ENCODE results near the gene TRAP1.

The TRAP1 gene

GRCh38 chr16:3675601-3676130 is 41.7 kb downstream of the TRAP1 start:
- TF ChIP-seq EGR1 (IDR thresholded peaks at IDR 0.05) (no peak), YY1 (IDR thresholded peaks at IDR 0.05; ENCODE audit: low read depth) (no peak), TAF1 (IDR thresholded peaks at IDR 0.05; ENCODE audit: low read depth) (no peak), CREB1 (IDR thresholded peaks at IDR 0.05; ENCODE audit: low read depth) (no peak)
- TF ChIP-seq, protein P1, sequence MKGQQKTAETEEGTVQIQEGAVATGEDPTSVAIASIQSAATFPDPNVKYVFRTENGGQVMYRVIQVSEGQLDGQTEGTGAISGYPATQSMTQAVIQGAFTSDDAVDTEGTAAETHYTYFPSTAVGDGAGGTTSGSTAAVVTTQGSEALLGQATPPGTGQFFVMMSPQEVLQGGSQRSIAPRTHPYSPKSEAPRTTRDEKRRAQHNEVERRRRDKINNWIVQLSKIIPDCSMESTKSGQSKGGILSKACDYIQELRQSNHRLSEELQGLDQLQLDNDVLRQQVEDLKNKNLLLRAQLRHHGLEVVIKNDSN (IDR thresholded peaks at IDR 0.05) = no peak
- TF ChIP-seq, protein P2, sequence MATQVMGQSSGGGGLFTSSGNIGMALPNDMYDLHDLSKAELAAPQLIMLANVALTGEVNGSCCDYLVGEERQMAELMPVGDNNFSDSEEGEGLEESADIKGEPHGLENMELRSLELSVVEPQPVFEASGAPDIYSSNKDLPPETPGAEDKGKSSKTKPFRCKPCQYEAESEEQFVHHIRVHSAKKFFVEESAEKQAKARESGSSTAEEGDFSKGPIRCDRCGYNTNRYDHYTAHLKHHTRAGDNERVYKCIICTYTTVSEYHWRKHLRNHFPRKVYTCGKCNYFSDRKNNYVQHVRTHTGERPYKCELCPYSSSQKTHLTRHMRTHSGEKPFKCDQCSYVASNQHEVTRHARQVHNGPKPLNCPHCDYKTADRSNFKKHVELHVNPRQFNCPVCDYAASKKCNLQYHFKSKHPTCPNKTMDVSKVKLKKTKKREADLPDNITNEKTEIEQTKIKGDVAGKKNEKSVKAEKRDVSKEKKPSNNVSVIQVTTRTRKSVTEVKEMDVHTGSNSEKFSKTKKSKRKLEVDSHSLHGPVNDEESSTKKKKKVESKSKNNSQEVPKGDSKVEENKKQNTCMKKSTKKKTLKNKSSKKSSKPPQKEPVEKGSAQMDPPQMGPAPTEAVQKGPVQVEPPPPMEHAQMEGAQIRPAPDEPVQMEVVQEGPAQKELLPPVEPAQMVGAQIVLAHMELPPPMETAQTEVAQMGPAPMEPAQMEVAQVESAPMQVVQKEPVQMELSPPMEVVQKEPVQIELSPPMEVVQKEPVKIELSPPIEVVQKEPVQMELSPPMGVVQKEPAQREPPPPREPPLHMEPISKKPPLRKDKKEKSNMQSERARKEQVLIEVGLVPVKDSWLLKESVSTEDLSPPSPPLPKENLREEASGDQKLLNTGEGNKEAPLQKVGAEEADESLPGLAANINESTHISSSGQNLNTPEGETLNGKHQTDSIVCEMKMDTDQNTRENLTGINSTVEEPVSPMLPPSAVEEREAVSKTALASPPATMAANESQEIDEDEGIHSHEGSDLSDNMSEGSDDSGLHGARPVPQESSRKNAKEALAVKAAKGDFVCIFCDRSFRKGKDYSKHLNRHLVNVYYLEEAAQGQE (IDR thresholded peaks at IDR 0.05; ENCODE audit: low read depth) = no peak

GRCh38 chr16:3674513-3675295 is 42.6 kb downstream of the TRAP1 start:
- TF ChIP-seq TAF1 (IDR thresholded peaks at IDR 0.05; ENCODE audit: low read depth) (no peak), YY1 (IDR thresholded peaks at IDR 0.05; ENCODE audit: low read depth) (no peak), CEBPB (IDR thresholded peaks at IDR 0.05) (no peak), EP300 (IDR thresholded peaks at IDR 0.05; ENCODE audit: borderline replicate concordance) (no peak), CREB1 (IDR thresholded peaks at IDR 0.05; ENCODE audit: low read depth) (no peak), ZBTB7A (IDR thresholded peaks at IDR 0.05; ENCODE audit: low read depth) (no peak)
- TF ChIP-seq, protein P1 (IDR thresholded peaks at IDR 0.05) = no peak

DNA sequence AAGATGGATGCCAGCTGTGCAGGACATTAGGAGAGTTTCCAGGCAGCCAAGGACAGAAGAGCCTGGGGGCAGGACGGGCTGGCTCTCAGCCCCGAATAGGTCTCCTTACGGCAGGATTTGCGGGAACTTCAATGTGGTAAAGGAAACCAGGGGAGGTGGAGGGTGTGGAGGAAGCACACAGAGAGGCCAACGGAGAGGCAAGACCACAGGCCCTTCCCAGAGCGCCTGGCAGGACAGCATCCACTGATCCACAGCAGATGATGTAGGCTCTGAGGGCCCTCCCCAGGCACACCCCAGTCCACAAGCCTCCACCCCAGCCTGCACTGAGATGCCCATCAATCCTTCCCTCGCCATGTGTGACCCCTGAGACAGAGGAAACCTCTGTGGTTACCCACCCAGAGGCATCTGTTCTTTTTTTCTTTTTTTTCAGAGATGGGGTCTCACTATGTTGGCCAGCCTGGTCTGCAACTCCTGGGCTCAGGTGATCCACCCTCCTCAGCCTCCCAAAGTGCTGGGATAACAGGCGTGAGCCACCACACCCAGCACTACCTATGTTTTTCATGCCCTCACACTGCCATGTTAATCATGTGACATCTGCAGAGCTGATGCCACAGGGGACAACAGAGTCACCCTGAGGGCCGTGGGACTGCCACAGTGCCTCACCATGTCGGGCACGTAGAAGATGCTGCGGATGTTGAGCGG is 43.5 kb downstream of the TRAP1 start:
- TF ChIP-seq EP300 (IDR thresholded peaks at IDR 0.05; ENCODE audit: borderline replicate concordance) = no peak
- TF ChIP-seq CEBPB (IDR thresholded peaks at IDR 0.05) = no peak
- TF ChIP-seq MAX (IDR thresholded peaks at IDR 0.05) = no peak
- TF ChIP-seq ZBTB7A (IDR thresholded peaks at IDR 0.05; ENCODE audit: low read depth) = no peak
- TF ChIP-seq FOXM1 (IDR thresholded peaks at IDR 0.05; ENCODE audit: borderline replicate concordance, low read depth) = no peak
- TF ChIP-seq CREB1 (IDR thresholded peaks at IDR 0.05; ENCODE audit: low read depth) = no peak
- no peak for TF ChIP-seq RAD21 (IDR thresholded peaks at IDR 0.05; ENCODE audit: low read depth)
- TF ChIP-seq, protein P2 (IDR thresholded peaks at IDR 0.05; ENCODE audit: low read depth) = no peak
- no peak for TF ChIP-seq TAF1 (IDR thresholded peaks at IDR 0.05; ENCODE audit: low read depth)
- TF ChIP-seq NFIC (IDR thresholded peaks at IDR 0.05) = no peak
- no peak for TF ChIP-seq TEAD4 (IDR thresholded peaks at IDR 0.05)
- TF ChIP-seq EGR1 (IDR thresholded peaks at IDR 0.05) = no peak
- TF ChIP-seq TCF12 (IDR thresholded peaks at IDR 0.05; ENCODE audit: low read depth) = no peak
- no peak for TF ChIP-seq YY1 (IDR thresholded peaks at IDR 0.05; ENCODE audit: low read depth)
- TF ChIP-seq, protein P1 (IDR thresholded peaks at IDR 0.05) = no peak

DNA sequence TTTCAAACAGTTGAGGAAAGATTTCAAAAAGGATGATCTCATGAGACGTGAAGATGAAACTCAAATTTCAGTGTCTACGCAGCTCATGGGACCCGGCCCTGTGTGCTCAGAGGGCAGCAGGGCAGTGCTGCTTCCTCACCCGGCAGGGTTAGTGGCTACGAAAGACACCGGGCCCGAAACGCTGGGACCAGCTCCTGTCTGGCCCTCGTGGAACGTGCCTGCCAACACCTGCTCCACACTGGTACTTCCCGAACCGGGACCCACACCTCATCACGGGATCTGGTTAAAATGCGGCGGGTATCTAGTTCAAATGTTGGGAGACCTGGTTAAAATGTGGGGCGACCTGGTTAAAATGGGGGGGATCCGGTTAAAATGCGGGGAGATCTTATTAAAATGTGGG is 44.1 kb downstream of the TRAP1 start:
- TF ChIP-seq CEBPB (IDR thresholded peaks at IDR 0.05) (no peak), MAX (IDR thresholded peaks at IDR 0.05) (no peak), TEAD4 (IDR thresholded peaks at IDR 0.05) (no peak), NFIC (IDR thresholded peaks at IDR 0.05) (no peak), ZBTB7A (IDR thresholded peaks at IDR 0.05; ENCODE audit: low read depth) (no peak), RAD21 (IDR thresholded peaks at IDR 0.05; ENCODE audit: low read depth) (no peak)
- TF ChIP-seq, protein P1 (IDR thresholded peaks at IDR 0.05) = no peak
- TF ChIP-seq, protein P2 (IDR thresholded peaks at IDR 0.05; ENCODE audit: low read depth) = no peak
